Fibroblast of the aortic adventitia (primary cell): ENCODE results near the gene ANKRD11. TPM values are rescaled to one million over a fixed set of nuclear protein-coding genes. Genes with fewer than 3 reads are reported as not detected.
"Not testable (repeated sequence)": the region's sequence is repeated elsewhere in the genome, so short reads cannot be mapped to it uniquely, and the experiment has no call there.

ENCODE experiments used
- DNase-seq: peaks from one replicate; pipeline ENCODE4 v3.0.0-alpha.2; 2010; ENCODE audit warnings: low read depth
- H3K4me3 ChIP-seq: 2 replicates; pipeline ENCODE4 v1.5.1; 2011; ENCODE audit warnings: low read depth, mild to moderate bottlenecking, control low read depth, low read length, moderate library complexity
- total RNA-seq: library from RNA; depleted of rRNA; stranded (reverse); fragments of >200 nt; gene quantifications from 2 replicates; pipeline ENCODE4 v1.2.3, GENCODE V29; 2012; ENCODE audit warnings: low replicate concordance
- TF ChIP-seq, protein P1 (sequence below): IDR thresholded peaks from 2 replicates; pipeline ENCODE4 v1.5.1; 2011; ENCODE audit warnings: mild to moderate bottlenecking, low read length, control low read depth, inconsistent platforms; ENCODE audit not compliant: insufficient read depth

ANKRD11 gene
- total RNA-seq, 1 donor, result 78.9 TPM

DNA sequence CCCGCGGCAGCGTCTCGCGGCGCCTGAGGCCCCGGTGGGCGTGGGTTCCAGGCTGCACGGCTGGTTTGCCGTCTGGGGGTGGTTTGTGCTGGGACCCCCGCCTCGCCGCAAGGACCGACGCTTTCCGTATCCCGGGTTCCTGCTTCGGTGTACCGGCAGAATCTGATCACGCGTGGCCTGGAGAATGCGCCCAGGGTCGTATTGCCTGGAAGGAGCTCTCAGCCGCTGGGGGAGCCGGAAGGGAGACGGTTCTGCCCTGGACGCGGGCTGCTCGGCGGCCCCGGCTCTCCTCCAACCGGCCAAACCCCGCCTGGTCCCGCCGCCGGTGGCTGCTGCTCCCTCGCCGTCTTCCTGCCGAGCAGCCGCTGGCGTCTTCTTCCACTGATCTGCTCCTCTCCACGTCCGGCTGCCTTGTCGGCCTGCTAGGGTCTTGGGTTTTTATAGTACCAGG is 233.1 kb downstream of the ANKRD11 start:
- TF ChIP-seq, protein P1, sequence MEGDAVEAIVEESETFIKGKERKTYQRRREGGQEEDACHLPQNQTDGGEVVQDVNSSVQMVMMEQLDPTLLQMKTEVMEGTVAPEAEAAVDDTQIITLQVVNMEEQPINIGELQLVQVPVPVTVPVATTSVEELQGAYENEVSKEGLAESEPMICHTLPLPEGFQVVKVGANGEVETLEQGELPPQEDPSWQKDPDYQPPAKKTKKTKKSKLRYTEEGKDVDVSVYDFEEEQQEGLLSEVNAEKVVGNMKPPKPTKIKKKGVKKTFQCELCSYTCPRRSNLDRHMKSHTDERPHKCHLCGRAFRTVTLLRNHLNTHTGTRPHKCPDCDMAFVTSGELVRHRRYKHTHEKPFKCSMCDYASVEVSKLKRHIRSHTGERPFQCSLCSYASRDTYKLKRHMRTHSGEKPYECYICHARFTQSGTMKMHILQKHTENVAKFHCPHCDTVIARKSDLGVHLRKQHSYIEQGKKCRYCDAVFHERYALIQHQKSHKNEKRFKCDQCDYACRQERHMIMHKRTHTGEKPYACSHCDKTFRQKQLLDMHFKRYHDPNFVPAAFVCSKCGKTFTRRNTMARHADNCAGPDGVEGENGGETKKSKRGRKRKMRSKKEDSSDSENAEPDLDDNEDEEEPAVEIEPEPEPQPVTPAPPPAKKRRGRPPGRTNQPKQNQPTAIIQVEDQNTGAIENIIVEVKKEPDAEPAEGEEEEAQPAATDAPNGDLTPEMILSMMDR, result no peak
- DNase-seq, result no peak

DNA sequence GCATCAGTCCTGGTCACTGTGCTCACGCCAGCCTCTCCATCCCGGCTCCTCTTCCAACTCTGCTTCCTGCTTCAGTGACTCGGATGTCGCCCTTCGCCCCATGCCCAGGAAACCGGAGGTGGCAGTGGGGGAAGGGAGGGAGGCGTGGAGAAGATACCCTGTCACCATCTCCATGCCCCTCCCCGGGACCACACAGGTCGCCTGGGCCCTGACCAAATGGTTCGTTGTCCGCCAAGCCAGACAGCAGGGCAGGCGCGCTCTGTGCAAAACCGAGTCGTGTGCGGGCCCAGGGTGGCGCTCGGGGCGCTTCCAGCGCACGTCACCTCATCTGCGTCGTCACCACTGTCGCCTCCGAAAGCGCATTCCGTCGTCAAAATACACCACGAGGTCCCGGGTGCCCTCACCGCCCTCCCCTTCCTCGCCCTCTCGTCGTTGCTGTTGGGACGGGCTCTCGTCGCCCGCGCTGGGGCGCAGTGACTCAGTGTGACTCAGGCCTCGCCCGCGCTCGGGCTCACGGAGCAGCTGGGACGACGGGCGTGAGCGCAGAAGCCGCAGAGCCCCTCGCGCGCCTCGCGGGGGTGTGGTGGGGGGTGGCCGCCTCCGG is 233.6 kb downstream of the ANKRD11 start:
- H3K4me3 ChIP-seq, result peak overlapping the region; percentile 57
- TF ChIP-seq, protein P1, result no peak
- DNase-seq, result peak; percentile 22

More for the DNA sequence above, 233.1 kb downstream of the ANKRD11 start:
- peak overlapping the region; percentile 57 for H3K4me3 ChIP-seq

DNA sequence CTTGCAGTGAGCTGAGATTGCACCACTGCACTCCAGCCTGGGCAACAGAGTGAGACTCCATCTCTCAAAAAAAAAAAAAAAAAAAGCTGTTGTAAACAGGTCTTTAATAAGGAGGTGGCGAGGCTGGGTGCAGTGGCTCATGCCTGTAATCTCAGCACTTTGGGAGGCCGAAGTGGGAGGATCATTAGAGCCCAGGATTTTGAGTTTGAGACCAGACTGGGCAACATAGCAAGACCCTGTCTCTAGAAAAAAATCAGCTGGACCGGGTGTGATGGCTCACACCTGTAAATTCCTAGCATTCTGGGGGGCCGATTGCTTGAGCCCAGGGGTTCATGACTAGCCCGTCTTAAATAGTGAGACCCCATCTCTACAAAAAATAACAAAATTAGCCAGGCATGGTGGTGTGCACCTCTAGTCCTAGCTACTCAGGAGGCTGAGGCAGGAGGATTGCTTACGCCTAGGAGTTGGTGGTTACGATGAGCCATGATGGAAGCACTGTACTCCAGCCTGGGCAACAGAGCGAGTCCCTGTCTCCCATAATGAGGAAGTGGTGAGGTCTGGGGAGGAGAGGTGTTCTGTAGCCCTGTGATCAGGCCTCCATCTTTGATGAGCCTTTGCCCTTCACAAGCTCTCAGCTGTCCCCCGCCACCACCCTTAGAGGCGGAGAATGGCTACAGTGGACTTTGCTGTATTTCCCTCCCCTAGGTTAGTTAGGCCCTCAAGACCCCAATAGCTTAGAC is 236.6 kb downstream of the ANKRD11 start:
- H3K4me3 ChIP-seq, result no peak overlapping the region
- TF ChIP-seq, protein P1, result no peak
- DNase-seq, result no peak

DNA sequence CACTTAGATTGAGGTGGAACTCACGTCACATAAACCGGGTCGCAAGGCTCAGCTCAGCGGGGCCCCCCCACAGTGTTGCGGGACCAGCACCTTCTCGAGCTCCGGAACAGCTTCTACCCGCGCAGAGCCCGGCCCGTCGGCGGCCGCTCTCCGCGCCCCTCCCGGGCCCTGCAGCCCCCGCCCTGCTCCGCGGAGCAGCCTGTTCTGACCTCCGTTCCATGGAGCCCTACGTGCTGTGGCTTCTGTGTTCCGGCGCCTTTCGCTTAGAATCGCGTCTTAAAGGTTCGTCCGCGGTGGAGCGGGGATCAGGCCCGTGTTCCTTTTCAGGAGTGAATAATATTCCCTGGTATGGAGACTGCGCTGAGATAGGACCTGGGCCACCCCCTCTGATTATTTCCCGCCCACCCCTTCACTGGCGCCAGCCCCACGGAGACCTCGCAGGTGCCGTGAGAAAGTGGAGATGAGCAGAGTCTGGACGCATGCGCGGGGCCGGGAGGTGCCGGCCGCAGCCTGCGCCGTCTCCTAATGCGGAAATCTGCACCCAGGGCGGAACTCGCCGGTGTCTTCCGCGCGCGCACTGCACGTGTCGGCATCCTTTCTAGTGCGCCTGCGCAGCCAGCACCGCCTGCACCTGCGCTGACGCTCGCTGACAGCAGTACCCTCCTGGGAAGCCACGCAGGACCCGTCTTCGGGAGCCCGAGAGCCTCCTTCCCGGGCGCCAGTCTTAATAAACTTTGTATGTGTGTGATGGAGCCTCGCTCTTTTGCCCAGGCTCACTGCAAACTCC is 242.0 kb downstream of the ANKRD11 start:
- TF ChIP-seq, protein P1, result no peak
- H3K4me3 ChIP-seq, result peak overlapping the region; percentile 54
- DNase-seq, result no peak

DNA sequence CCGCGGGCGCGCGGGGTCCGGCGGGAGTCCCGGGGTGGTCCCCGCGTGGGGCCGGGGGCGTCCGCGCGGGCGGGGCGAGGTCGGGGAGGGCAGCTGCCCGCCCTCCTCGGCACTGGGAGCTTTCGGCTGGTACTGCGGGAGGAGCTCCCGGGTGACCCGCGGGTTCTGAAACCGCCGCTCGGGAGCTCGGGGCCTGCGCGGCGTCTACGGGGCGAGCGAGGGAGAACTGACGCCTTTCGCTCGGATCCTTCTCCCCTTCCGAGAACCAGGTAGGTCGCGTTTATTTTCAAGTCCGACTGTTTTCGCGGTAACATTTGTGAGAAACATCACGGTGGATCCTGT is 242.7 kb downstream of the ANKRD11 start:
- peak overlapping the region; percentile 54 for H3K4me3 ChIP-seq
- not testable (repeated sequence) for DNase-seq

DNA sequence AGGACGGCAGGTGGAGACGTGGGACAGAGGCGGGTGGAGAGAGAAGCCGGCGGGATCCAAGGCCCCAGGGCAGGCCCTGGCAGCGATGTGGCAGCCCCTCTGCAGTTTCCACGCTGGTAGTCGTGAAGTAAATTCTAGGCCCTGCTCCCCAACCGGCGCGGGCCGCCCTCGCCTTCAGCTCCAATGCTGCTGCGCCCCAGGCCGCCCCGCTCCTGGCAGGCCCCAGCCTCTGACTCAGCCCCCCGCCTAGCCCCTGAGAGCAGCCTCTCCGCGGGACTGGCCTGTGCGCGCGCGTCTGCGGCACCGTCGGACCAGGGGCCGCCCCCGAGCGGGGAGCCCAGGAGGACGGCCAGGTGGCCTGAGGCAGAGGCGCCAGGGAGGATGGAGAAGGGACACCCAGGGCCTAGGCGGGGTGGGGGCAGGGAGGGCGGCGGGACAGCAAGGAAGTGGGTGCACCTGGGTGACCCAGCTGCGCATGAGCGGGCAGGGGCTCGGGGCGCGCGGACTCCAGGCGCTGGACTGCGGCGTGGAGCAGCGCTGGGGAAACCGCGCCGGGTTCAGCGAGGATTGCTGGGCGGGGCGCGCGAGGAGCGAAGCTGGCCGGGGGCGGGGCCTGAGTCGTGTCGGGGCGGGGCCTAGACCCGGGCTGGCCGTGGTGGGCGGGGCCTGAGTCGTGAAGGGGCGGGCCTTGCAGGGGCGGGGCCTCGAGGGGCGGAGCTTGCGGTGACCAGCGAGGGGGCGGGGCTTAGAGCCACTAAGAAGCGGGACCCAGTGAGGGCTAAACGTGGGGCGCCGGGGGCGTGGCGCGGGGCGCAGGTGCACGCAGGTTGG is 243.2 kb downstream of the ANKRD11 start:
- TF ChIP-seq, protein P1, result no peak
- peak overlapping the region; percentile 62 for H3K4me3 ChIP-seq
- DNase-seq, result peak; percentile 83
